NCI-H2227 (cell line): ENCODE measurements around the gene CPVL.
"Not testable (repeated sequence)": the region's sequence is repeated elsewhere in the genome, so short reads cannot be mapped to it uniquely, and the experiment has no call there.

Experiments used
- DNase-seq: peaks from one replicate; lab custom pipeline; 2025; ENCODE audit not compliant: unreplicated experiment; lab: John Stamatoyannopoulos, UW

Gene CPVL

GRCh38 chr7:29093091-29093490 is 53.2 kb downstream of the CPVL start:
- DNase-seq = not testable (repeated sequence)

- DNase-seq = no peak
These were observed 54.6 kb downstream of the CPVL start for GRCh38 chr7:29091715-29092114.

GRCh38 chr7:29090836-29091601 is 55.3 kb downstream of the CPVL start:
- peak; percentile 14 for DNase-seq

- no peak for DNase-seq
These were observed 56.1 kb downstream of the CPVL start for GRCh38 chr7:29090151-29090805.

- DNase-seq = no peak
These were observed 58.5 kb downstream of the CPVL start for GRCh38 chr7:29087840-29088170.

- no peak for DNase-seq
These were observed 59.8 kb downstream of the CPVL start for GRCh38 chr7:29086545-29086944.

GRCh38 chr7:29084832-29085231 is 61.5 kb downstream of the CPVL start:
- DNase-seq = no peak

GRCh38 chr7:29080803-29081202 is 65.5 kb downstream of the CPVL start:
- peak; percentile 19 for DNase-seq

- no peak for DNase-seq
These were observed 67.8 kb downstream of the CPVL start for GRCh38 chr7:29078311-29079260.

GRCh38 chr7:29077854-29078253 is 68.5 kb downstream of the CPVL start:
- no peak for DNase-seq

GRCh38 chr7:29077176-29077575 is 69.2 kb downstream of the CPVL start:
- DNase-seq = no peak

GRCh38 chr7:29076631-29077030 is 69.7 kb downstream of the CPVL start:
- DNase-seq = no peak

GRCh38 chr7:29075606-29076005 is 70.7 kb downstream of the CPVL start:
- DNase-seq = no peak

- DNase-seq = no peak
These were observed 75.0 kb downstream of the CPVL start for GRCh38 chr7:29071203-29071874.

- DNase-seq = no peak
These were observed 79.7 kb downstream of the CPVL start for GRCh38 chr7:29066641-29067040.

- DNase-seq = no peak
These were observed 81.0 kb downstream of the CPVL start for GRCh38 chr7:29065181-29065857.

- DNase-seq = no peak
These were observed 82.5 kb downstream of the CPVL start for GRCh38 chr7:29063872-29064271.

- no peak for DNase-seq
These were observed 83.1 kb downstream of the CPVL start for GRCh38 chr7:29063236-29063635.

GRCh38 chr7:29053105-29053872 is 93.0 kb downstream of the CPVL start:
- DNase-seq = no peak

GRCh38 chr7:29046978-29047377 is 99.4 kb downstream of the CPVL start:
- no peak for DNase-seq
